GM23338 (cell line): ENCODE data around the gene DIAPH3. TPM values are rescaled to one million over a fixed set of nuclear protein-coding genes. Genes with fewer than 3 reads are reported as not detected.

Source experiments
- ATAC-seq: fragments of 200-7000 bp; cut with Tn5 transposase; 3 replicates; pipeline ENCODE4 v1.9.1; 2020
- DNase-seq: peaks from one replicate; pipeline ENCODE4 v3.0.0-alpha.2; 2015; ENCODE audit warnings: low spot score
- H2AFZ ChIP-seq: fragments of 200-600 bp; sonication (generic); 2 replicates; pipeline ENCODE4 v1.8.0; 2016; ENCODE audit warnings: antibody characterized with exemption, mild to moderate bottlenecking, moderate library complexity
- H3F3A ChIP-seq: fragments of 200-600 bp; sonication (generic); replicated peaks from 2 replicates; pipeline ENCODE4 v1.8.0; 2017; ENCODE audit warnings: antibody characterized with exemption, mixed run types, low read depth
- H3K27ac ChIP-seq: fragments of 200-600 bp; sonication (generic); 2 replicates; pipeline ENCODE4 v1.6.1; 2016; ENCODE audit warnings: low read depth
- H3K27me3 ChIP-seq: fragments of 200-600 bp; sonication (generic); 2 replicates; pipeline ENCODE4 v1.8.0; 2016; ENCODE audit warnings: mild to moderate bottlenecking, mixed run types, moderate library complexity; ENCODE audit not compliant: insufficient read depth
- H3K36me3 ChIP-seq: fragments of 200-600 bp; sonication (generic); 2 replicates; pipeline ENCODE4 v1.8.0; 2016; ENCODE audit warnings: mild to moderate bottlenecking; ENCODE audit not compliant: insufficient read depth
- H3K4me1 ChIP-seq: fragments of 200-600 bp; sonication (generic); 2 replicates; pipeline ENCODE4 v1.8.0; 2016; ENCODE audit warnings: mild to moderate bottlenecking, moderate library complexity; ENCODE audit not compliant: insufficient read depth
- H3K4me2 ChIP-seq: fragments of 200-600 bp; sonication (generic); 2 replicates; pipeline ENCODE4 v1.7.1; 2017; ENCODE audit warnings: mixed run types
- H3K4me3 ChIP-seq: fragments of 200-600 bp; sonication (generic); 2 replicates; pipeline ENCODE4 v1.6.1; 2016; ENCODE audit warnings: mixed run types
- H3K79me2 ChIP-seq: fragments of 200-600 bp; sonication (generic); replicated peaks from 2 replicates; pipeline ENCODE4 v1.8.0; 2017; ENCODE audit warnings: mild to moderate bottlenecking; ENCODE audit not compliant: insufficient read depth
- H3K9me2 ChIP-seq: fragments of 200-600 bp; sonication (generic); 2 replicates; pipeline ENCODE4 v1.8.0; 2017; ENCODE audit not compliant: insufficient read depth
- H4K20me1 ChIP-seq: fragments of 200-600 bp; sonication (generic); replicated peaks from 2 replicates; pipeline ENCODE4 v1.8.0; 2017; ENCODE audit warnings: mild to moderate bottlenecking; ENCODE audit not compliant: insufficient read depth
- H3K27ac Mint-ChIP-seq: 2 replicates; pipeline ENCODE4 v1.8.0; 2020; ENCODE audit warnings: inconsistent platforms, mild to moderate bottlenecking, moderate library complexity, mixed read lengths
- H3K27me3 Mint-ChIP-seq: 3 replicates; pipeline ENCODE4 v1.8.0; 2022; ENCODE audit warnings: low read depth, mild to moderate bottlenecking, moderate library complexity, mixed read lengths, inconsistent platforms; ENCODE audit not compliant: insufficient read depth, poor library complexity
- H3K36me3 Mint-ChIP-seq: 3 replicates; pipeline ENCODE4 v1.8.0; 2021; ENCODE audit warnings: low read depth, mild to moderate bottlenecking, inconsistent platforms, moderate library complexity, mixed read lengths
- H3K4me1 Mint-ChIP-seq: 3 replicates; pipeline ENCODE4 v1.8.0; 2020; ENCODE audit warnings: mild to moderate bottlenecking, inconsistent platforms, mixed read lengths
- H3K4me3 Mint-ChIP-seq: 3 replicates; pipeline ENCODE4 v1.8.0; 2021; ENCODE audit warnings: moderate library complexity, mild to moderate bottlenecking, inconsistent platforms, mixed read lengths
- H3K9me3 Mint-ChIP-seq: 3 replicates; pipeline ENCODE4 v1.8.0; 2020; ENCODE audit warnings: moderate library complexity, mild to moderate bottlenecking, inconsistent platforms, mixed read lengths
- CTCF ChIP-seq, 2 experiments: fragments of 200-600 bp in 1 of 2; sonication (generic) in 1 of 2; conservative IDR thresholded peaks; 2 replicates each; pipeline versions ENCODE4 v1.5.1 to v1.6.1; 2016 to 2017; ENCODE audit warnings: antibody characterized with exemption in 2 of 2, low read depth in 2 of 2, mild to moderate bottlenecking in 2 of 2, moderate library complexity in 1 of 2
- EZH2phosphoT487 ChIP-seq: fragments of 200-600 bp; sonication (generic); IDR thresholded peaks from one replicate; pipeline ENCODE4 v1.8.1; 2018; ENCODE audit warnings: antibody characterized with exemption; ENCODE audit not compliant: unreplicated experiment
- POLR2AphosphoS5 ChIP-seq: IDR thresholded peaks from 2 replicates; pipeline ENCODE4 v1.6.1; 2016; ENCODE audit warnings: antibody characterized with exemption, low read depth
- REST ChIP-seq: IDR thresholded peaks from one replicate; pipeline ENCODE4 v1.6.1; 2018; ENCODE audit warnings: antibody characterized with exemption; ENCODE audit not compliant: unreplicated experiment
- STAT1 ChIP-seq: IDR thresholded peaks from one replicate; pipeline ENCODE4 v1.6.1; 2016; ENCODE audit warnings: antibody characterized with exemption; ENCODE audit not compliant: unreplicated experiment
- polyA plus RNA-seq: library from polyadenylated mRNA; unstranded; fragments of >200 nt; fragmentation: Nextera tagmentation; extraction: Ambion mirVana; gene quantifications from 2 replicates; pipeline ENCODE4 v1.2.1, GENCODE V29; 2016
- total RNA-seq: library from RNA; depleted of rRNA; stranded (reverse); fragments of >200 nt; shearing (Covaris generic); gene quantifications from 2 replicates; pipeline ENCODE4 v1.2.3, GENCODE V29; 2014

The DIAPH3 gene
- total and polyA plus RNA-seq, 2 experiments from 2014 or later = 23.4 to 30.2 TPM

- TF ChIP-seq REST = no peak
These were observed 49.6 kb upstream of the DIAPH3 start (continued) for GRCh38 chr13:60213236-60213744.

- no peaks in the 10 kb centered on the region for H3K27me3 Mint-ChIP-seq
- no peaks in the 10 kb centered on the region for H3F3A ChIP-seq
These were observed 47.8 kb upstream of the DIAPH3 start for GRCh38 chr13:60211548-60211947.

More at GRCh38 chr13:60211548-60211947, 47.8 kb upstream of the DIAPH3 start:
- H3K4me3 ChIP-seq = no peak overlapping the region
- no peaks in the 10 kb centered on the region for H3K9me2 ChIP-seq
- ATAC-seq (peak; percentile 74), DNase-seq (peak; percentile 36)
- H3K27me3 ChIP-seq = no peaks in the 10 kb centered on the region
- H4K20me1 ChIP-seq = no peaks in the 10 kb centered on the region
- no peaks in the 10 kb centered on the region for H3K4me1 ChIP-seq
- no peak overlapping the region for H2AFZ ChIP-seq
- Mint-ChIP-seq H3K9me3 (no peaks in the 10 kb centered on the region), H3K4me1 (no peaks in the 10 kb centered on the region; the same call in 2 of the 3 replicates), H3K4me3 (no peak overlapping the region), H3K36me3 (no peaks in the 10 kb centered on the region), H3K27ac (no peak overlapping the region)
- H3K4me2 ChIP-seq = no peak overlapping the region
- TF ChIP-seq EZH2phosphoT487 = no peak
- no peak for TF ChIP-seq REST
- TF ChIP-seq STAT1 = no peak
- TF ChIP-seq POLR2AphosphoS5 = no peak
- TF ChIP-seq CTCF (conservative IDR thresholded peaks at IDR 0.05; ENCODE audit: low read depth in 2 of 2) = peak; percentile 28 to 29; a peak in 2 of 4 replicates
- H3K79me2 ChIP-seq = no peaks in the 10 kb centered on the region
- H3K27ac ChIP-seq = no peak overlapping the region
- no peaks in the 10 kb centered on the region for H3K36me3 ChIP-seq
